ENCODE data around the gene CLTA. TPM values are rescaled to one million over a fixed set of nuclear protein-coding genes. Genes with fewer than 3 reads are reported as not detected.

Gene CLTA
- 335 to 441 TPM (median 388 TPM) in 5 replicates for total RNA-seq (2022; extraction: Qiagen RNA extraction)

GRCh38 chr9:36190388-36191289 lies at the start of gene CLTA:
Gene CLTA (plus strand): TSS chr9:36190921. CDS start chr9:36191057, 136 bp downstream.

GRCh38 chr9:36169166-36169565 lies 21.6 kb upstream of the CLTA start, which contains the start of gene CCIN:
Gene CCIN (plus strand): TSS chr9:36169388. CDS start chr9:36169503, 115 bp downstream.

GRCh38 chr9:36258208-36258995 lies 67.7 kb downstream of the CLTA start, which contains the start of gene GNE:
Gene GNE (minus strand): TSS chr9:36258448. CDS start chr9:36249355, 9,093 bp downstream.

Other genes with a start within 250 kb of the CLTA start
- gene OR2S2, start 232.8 kb upstream of the CLTA start, total RNA-seq (2022; extraction: Qiagen RNA extraction) = not detected in 5 replicates
- 5.6 to 6.9 TPM (median 5.7 TPM) in 5 replicates for gene RECK, start 154.0 kb upstream of the CLTA start, total RNA-seq (2022; extraction: Qiagen RNA extraction)
- gene GLIPR2, start 54.2 kb upstream of the CLTA start, total RNA-seq (2022; extraction: Qiagen RNA extraction) = 8.5 to 12.1 TPM (median 10.4 TPM) in 5 replicates
- gene CCIN, start 21.5 kb upstream of the CLTA start, total RNA-seq (2022; extraction: Qiagen RNA extraction) = 0.05 TPM in 1 of 5 replicates, not detected in the others
- 11.3 to 15.3 TPM (median 14.8 TPM) in 5 replicates for gene GNE, start 67.5 kb downstream of the CLTA start, total RNA-seq (2022; extraction: Qiagen RNA extraction)
- 6.7 to 9.4 TPM (median 8.6 TPM) in 5 replicates for gene RNF38, start 209.3 kb downstream of the CLTA start, total RNA-seq (2022; extraction: Qiagen RNA extraction)